HG02623 (cell line): Measurements from ENCODE around the gene EIF4EBP2.
A peak's percentile ranks its signal among the peaks of the same experiment; 100 is the strongest.

Experiments used
- ATAC-seq: cut with Tn5 transposase; IDR thresholded peaks from one replicate; pipeline ENCODE4 v1.9.1; 2021; ENCODE audit warnings: moderate library complexity; ENCODE audit not compliant: unreplicated experiment

Gene EIF4EBP2

DNA sequence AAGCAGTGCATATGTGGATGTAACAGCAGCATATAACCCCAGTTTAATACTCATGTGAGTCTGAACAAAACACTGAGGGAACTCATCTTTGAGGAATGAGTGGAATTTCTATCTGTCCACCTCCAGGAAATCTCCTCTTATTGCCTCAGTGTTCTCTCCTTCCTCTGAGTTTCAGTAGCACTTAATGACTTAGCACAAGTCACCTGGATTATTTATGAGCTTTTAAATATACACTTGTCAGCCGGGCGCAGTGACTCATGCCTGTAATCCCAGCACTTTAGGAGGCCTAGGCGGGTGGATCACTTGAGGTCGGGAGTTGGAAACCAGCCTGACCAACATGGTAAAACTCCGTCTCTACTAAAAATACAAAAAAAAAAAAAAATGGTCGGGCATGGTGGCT, 25.8 kb upstream of the EIF4EBP2 start:
- no peak for ATAC-seq

DNA sequence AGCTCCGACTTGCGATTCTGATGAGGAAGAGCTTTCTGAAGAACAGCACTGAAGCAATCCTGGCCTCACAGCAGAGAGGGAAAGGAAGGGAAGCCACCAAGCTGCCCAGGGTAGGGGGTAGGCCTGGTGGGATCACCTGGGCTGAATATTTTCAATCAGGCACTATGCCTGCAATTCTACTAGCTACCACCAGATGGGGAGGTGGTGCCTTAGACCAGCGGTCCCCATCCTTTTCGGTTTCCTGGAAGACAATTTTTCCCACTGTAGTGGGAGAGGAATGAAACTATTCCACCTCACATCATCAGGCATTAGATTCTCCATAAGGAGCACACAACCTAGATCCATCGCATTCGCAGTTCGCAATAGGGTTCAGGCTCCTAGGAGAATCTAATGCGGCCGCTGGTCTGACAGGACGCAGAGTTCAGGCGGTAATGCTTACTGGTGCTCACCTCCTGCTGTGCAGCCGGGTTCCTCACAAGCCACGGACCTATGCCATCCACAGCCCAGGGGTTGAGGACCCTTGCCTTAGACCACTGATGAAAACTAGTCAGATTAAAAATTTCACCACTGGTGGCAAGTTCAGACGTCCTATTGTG, 24.3 kb upstream of the EIF4EBP2 start:
- ATAC-seq = no peak

DNA sequence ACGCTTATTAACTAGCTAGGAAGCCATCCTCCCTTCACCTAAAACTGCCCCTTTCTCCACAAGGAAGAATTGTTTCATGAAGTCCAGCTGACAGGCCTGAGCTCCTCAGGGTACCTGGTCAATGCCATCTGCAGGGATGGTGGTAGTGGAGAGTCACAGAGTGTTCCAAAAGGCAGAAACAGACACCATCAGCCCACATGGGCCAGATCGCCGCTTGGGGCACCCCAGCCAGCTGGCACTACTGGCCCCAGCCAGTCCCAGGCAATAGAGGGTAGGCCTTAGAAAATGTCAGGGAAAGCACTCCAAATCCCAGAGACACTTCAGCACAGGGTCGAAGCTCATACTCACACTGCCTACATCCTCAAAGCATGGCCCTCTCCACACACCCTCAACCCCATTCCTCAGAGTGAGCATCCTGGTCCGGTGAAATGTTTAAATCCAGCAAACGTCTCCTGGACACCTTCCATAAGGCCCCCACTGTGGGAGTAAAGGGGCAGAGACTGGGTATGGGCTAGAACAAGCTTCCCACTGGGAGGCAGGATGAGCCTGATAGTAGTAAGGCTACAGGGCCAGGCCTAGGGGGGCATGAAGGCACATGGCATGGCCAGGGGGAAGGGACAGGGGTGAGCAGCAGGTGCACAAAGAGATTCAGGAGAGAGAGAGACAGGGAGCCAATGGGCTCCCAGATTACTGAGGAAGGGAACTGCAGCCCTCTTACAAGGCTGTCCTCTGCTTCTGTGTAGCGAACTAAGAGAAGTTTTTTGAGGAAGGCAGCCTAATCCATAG, 23.4 kb upstream of the EIF4EBP2 start:
- ATAC-seq = no peak

DNA sequence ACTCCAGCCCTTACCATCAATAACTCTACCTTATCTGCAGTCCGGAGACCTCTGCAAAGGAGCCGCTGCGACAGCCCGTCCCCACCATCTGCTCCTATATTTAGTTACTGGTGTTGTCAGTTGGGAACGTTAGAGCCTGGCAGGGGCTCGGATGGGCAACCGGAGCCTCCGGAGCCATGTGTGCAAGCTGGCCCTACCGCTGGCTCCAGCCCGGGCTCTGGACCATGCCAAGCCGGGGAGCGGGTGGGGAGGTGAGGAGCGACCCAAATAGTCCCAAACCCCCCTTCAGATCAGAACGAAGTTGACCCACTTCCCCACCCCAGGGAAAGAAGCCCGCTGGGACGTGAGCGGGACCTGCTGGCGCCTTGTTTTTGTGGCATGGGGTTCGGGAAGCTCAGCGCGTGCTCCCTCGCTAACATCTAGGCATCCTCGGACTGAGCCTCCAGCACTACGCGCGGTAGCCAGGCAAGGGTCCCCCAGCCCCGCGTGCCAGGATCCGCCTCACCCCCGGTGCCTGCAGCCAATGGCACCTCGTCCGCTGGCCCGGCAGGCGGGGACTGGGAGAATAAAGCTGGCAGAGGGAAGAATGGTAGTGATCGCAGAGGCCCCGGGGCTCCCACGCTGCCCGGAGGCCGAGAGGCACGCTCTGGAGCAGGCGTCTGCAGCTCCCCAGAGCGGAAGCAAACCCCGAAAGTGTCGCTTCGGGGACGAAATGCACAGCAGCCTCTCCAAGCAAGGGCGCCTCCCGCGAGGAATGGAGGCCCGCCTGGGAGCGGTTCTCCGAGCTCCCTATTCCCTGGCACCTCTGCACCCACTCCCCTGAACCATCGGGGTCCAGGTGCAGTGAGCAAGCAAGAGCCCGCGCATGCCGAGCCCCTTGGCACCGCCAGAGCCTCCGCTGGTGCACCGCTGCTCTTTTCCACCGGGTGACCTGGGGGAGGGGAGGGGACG, 22.2 kb upstream of the EIF4EBP2 start:
- peak; percentile 25 for ATAC-seq

DNA sequence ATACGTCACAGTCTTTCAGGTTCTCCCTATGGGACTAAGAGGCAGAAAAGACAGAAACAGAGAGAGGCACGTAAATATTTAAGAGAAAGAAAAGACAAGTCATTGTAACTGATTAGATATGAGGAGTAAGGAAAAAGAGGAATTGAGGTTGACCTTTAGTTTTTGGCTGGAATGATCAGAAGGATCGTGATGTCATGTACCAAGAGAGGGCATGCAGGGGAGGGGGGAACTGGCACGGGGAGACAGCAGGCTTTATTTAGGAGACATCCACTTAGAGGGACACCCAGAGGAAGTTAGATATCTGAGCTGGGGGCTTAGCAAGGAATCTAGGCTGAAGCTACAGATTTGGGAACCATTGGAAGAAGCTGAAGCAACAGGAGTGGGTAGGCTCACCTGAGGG, 12.3 kb upstream of the EIF4EBP2 start:
- no peak for ATAC-seq

DNA sequence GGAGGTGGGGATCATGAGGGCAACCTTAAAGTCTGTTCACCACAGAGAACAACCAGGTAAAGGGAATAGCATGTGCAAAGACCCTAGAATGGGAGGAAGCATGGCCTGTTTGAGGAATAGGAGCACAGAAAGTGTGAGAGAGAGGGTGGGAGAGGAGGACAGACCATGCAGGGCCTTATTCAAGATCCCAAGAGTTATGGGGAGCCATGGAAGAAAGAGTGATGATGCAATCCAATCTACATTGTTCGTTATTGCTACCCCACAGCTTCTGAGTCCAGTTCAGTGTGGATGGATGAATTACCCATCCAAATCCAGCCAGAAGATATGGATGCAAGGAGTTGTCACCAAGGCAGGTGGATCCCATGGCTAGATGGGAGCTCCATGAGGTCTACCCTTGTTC, 7.8 kb upstream of the EIF4EBP2 start:
- ATAC-seq = no peak

DNA sequence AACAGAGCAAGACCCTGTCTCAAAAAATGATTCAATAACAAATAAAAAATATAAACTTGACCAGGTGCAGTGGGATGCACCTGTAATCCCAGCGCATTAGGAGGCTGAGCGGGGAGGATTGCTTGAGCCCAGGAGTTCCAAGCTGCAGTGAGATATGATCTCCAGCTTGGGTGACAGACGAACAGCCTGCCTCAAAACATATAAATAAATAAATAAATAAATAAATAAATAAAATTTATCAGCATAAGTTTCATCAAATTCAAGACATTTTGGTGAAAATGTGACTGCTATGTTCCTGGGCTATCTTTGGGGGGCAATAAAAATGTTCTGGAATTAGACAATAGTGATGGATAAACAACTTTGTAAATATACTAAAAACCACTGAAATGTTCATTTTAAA, 4.8 kb upstream of the EIF4EBP2 start:
- no peak for ATAC-seq

DNA sequence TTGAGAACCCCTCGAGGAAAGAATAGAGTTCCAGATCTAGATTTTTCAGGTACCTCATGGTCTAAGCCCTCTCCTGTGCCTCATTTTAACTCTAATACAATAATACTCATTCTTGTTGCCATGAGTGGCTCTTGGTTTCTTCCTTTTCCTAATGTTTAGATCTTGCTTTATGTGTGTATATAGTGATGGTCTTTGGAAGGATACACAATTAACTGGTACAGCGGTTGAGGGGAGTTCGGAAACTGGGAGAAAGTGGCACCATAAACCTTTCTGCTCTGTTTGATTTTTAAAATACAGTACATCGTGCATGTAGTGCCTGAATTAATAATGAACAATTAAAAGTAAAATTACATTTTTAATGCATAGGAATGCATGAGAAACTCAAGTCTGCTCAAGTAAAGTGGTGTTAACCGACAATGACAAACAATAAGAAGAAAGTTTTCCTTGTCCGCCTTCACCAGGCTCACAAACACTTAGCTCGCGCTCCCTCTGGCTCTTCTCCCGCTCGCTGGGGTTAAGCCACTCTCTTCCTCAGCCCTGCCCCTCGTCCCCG, 386 bp upstream of the EIF4EBP2 start:
- ATAC-seq = no peak

DNA sequence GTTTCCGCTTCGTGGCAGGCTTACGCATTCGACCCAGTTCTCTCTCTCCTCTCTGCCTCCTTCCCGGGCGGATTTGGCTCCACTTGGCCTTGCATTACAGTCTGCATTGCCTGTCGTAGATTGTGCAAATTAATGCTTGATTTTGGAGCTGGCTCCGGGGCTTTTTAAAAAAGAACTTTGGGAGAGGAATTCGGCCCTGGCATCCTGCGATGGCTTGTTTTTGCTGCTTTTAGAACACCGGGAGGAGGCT, 767 bp downstream of the EIF4EBP2 start:
- ATAC-seq = no peak

DNA sequence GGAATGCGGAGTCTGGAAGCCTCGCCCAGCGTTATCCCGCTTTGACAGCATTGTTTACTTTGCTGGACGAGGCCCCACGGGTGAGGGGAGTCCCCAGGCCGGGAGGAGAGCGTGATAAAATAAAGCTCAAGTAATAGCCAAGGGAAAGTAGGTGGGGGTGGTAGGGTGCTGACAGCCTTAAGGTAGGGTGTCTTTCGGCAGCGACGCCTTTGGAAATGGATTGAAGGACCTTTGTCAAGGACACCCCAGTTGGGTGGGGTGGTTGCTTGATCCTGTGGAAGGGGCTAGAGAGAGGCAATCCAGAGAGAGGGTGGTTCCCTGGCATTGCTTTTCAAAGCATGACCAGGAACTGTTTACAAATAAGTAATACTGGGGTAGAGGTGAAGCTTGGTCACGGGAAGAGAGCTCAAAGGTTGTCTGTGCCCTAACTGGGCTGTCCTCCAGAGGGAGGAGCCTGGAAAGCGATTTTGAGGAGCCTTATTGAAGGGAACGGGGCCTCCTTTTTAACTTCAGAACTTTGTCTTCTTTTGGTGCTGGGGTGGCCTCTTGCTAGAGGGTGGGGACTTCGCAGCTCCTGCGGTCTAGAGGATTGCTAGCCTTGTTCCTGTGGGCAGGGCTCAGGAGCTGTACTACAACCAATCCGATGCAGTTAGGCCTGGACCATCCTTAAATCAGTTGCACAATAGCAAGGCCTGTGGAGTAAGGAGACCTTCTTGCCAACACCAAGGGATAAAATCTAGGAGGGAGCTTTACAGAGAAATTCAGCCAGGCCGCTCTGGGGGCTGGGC, 1.3 kb downstream of the EIF4EBP2 start:
- peak; percentile 30 for ATAC-seq

DNA sequence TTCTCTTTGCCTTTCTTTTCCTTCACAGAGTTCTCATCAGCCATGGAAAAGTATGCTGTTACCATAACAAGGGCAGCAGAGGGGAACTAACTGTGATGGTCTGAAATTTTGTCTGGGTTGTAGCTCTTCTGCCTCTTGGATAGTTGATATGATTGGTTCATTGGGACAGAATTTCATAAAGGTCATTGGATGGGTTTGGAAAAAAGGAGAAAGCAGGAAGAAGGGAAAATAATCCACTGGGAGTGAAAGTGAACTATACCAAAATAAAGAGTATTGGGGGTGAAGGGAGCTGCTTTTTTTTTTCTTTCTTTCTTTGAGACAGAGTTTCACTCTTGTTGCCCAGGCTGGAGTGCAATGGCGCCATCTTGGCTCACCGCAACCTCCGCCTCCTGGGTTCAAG, 5.8 kb downstream of the EIF4EBP2 start:
- no peak for ATAC-seq

DNA sequence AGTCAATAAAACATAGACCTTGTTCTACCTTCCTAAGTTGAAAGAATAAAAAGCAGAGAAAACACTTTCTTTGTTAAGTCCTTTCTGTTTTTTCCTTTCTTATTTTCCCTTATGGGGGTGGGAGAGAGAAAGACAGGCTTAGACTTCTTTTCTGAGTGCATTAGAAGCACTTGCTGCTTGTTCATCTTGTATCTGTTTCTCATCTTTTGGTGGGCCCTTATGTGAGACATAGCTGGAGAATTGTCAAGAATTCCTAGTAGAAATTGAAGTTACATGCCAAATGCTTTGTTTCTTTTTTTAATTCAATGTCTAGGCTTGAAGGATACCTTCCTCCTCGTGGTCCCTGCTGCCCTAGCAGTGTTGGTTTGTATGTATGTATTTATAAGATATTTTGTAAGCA, 6.7 kb downstream of the EIF4EBP2 start:
- no peak for ATAC-seq

DNA sequence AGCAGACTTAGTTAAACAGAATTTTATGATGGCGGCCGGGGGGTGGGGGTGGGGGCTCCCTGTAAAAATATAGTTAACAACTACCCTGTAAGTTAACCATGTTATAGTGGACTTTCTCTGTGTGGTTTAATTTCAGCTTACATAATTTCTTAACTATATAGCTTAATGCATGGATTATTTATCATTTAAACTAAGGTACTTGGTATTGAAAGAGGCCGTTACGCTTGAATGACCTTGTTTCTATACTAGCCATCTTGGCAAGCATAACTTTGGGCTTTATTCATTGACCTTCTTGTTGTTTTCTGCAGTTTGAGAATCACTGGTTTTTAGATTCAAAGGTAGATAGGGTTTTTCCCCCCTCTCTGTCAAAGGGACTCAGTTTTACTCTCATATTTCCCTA, 8.4 kb downstream of the EIF4EBP2 start:
- no peak for ATAC-seq

DNA sequence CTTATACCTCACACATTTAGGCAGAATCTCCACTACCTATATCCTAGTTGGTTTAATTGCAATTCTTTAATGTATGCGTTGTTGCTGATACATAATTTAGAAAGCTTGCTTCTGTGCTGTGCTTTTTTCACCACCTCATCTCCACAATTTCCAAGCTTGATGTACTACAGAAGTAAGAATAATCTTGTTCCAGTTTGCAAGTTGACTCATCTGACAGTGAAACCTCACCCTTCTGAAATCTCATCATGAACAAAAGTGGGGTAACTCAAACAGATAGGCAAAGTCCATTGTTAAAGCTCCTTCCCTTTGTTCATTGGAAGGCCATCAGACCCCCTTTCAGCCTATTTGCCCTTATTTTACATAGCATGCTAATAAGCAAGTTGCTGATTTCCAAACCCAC, 13.6 kb downstream of the EIF4EBP2 start:
- ATAC-seq = no peak

DNA sequence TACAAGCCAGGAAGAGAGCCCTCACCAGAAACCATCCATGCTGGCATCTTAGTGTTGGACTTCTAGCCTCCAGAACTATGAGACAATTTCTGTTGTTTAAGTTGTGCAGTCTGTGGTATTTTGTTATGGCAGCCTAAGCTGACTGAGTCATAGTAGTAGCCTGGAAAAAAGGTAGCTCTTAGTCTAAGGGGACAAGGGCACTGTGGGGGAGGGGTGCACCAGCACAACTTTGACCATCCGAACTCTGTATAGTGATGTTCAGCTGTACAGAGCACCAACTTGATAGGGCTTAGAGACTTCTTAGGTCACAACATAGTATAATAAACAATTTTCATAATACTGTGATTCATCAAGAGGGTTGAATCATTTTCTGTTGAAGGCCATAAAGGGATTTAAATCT, 14.3 kb downstream of the EIF4EBP2 start:
- no peak for ATAC-seq

DNA sequence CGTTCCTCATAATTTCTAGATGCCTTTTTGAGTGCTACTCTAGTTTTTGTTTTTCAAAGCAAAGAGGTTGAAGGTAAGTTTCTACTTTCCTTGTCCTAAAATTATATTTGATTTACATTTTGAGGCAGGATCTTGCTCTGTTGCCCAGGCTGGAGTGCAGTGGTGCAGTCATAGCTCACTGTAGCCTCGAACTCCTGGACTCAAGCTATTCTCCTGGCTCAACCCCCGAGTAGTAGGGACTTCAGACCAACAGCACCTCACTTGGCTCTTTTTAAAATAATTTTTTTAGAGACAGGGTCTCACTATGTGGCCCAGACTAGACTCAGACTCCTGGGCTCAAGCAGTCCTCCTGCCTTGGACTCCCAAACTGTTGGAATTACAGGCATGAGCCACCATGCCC, 14.8 kb downstream of the EIF4EBP2 start:
- ATAC-seq = no peak

DNA sequence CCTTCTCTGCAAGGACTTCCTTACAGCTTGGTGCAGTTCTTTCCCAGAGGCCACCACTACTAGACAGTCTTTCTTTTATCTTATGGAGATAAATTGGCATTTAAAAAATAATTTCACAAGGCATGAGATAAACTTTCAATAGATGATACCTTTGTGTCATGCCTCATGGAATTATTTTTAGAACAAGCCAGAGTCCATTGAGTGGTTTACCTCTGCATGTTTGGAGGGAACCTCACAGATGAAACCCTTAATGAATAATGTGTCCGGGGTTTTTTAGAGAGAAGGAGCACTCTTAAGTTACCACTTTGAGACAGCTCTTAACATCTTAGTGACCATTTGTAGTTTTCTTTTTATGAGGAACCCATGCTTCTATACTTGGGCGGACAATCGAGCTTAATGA, 20.4 kb downstream of the EIF4EBP2 start:
- ATAC-seq = no peak

DNA sequence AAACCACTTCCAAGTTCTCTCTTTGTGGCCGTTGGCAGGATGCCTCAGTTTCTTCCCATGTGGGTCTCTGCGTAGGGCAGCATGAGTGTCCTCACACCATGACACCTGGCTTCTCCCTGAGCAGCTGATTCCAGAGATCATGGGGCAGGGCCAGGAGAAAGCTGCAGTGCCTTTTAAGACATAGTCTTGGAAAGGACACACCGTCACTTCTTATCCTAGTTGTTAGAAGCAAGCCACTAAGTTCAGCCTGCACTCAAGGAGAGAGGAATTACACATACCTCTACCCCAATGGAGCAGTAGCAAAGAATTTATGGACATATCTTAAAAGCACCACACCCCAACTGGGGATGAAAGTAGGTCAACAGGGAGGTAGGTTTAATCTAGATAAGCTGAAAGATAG, 21.2 kb downstream of the EIF4EBP2 start:
- ATAC-seq = no peak

DNA sequence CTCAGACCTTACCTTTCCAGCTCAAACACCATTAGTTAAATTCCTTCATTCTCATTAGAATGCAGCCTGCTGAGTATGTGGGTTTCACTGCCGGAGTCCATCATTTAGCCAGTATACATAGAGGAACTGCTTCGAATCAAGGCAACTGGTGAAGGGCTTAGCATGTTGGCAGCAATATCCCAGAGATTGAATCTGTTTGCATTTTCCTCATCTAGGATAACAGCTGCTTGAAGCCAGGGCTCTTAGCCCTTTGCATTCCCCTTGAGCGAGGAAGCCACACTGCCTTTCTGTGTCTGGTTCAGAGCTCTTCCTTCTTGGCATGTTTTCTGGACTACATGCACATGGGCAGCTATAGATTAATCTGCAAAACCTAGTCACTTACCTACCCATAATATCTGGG, 22.9 kb downstream of the EIF4EBP2 start:
- ATAC-seq = no peak

DNA sequence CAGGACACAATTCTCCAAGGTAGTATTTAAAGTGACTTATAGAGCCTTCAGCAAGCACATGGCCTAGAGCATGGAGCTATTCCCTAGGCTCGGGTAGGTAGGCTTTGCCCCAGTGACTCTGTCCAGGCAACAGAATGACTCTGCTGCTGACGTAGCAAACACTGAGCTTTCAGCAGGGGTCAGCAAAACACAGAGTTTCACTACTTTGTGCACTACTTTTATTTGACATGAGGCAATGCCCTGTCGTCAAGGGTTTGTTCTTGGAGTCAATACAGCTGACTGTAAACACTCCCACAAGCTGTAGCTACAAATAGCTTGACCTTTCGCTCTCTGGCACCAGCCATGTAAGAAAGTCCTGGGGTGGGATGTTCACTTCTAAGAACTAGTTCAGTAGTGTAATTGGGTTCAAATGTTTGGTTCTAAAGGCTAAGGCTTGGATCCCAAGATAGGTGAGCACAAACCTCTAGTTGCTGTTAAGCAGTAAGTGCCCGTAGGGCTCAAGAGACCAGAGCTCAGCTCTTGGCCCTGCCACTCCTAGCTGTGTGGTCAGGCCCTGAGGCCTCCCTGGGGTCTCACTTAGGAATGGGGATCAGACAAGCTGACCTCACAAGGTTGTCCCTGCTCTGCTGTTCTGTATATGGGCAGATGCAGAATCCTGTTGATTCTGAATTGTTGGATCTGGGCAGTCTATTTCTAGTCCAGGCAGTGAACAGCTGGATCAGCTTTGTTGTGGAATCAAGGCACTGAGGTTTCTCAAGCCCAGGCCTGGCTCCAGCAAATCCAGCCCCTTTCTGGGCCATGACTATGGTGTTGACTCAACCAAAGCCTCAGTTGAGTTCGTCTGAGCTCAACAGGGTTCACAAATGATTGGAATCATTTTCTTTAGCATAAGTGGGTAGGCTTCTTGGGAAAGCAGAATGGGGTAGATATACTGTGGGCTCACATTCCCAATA, 26.8 kb downstream of the EIF4EBP2 start:
- ATAC-seq = no peak
